Measurements from ENCODE around the gene CAMK1D.

- no peak for TF ChIP-seq CTCF (IDR thresholded peaks at IDR 0.05)
- TF ChIP-seq POLR2A (IDR thresholded peaks at IDR 0.05) = no peak
- no peak for TF ChIP-seq POLR2AphosphoS5 (IDR thresholded peaks at IDR 0.05)
Observed at GRCh38 chr10:12388671-12389070, 39.3 kb downstream of the CAMK1D start.

Measured in breast epithelium (tissue), 3 donors.